Keratinocyte (primary cell): Measurements from ENCODE around the gene TH.

Source experiments
- CTCF ChIP-seq, 3 experiments: IDR thresholded peaks in 1 of 3; conservative IDR thresholded peaks in 1 of 3; optimal IDR thresholded peaks in 1 of 3; 2 replicates in 2 of 3; 3 replicates in 1 of 3; pipeline versions ENCODE3 to v1.5.1; 2011; ENCODE audit warnings: low read length in 3 of 3, mild to moderate bottlenecking in 3 of 3, moderate library complexity in 2 of 3, control low read depth in 1 of 3, inconsistent platforms in 1 of 3; ENCODE audit not compliant: insufficient read depth in 2 of 3; ENCODE audit errors: extremely low read depth in 1 of 3
- EZH2 ChIP-seq: IDR thresholded peaks from one replicate; pipeline ENCODE4 v1.6.1; 2012; ENCODE audit warnings: inconsistent platforms, mild to moderate bottlenecking, low read length, moderate library complexity

- TF ChIP-seq EZH2: no peak
- no peak for TF ChIP-seq CTCF (optimal IDR thresholded peaks at IDR 0.05 in 1 of 3, IDR thresholded peaks at IDR 0.05 in 1 of 3, conservative IDR thresholded peaks at IDR 0.05 in 1 of 3; ENCODE audit: extremely low read depth in 1 of 3, insufficient read depth in 2 of 3, low read length in 3 of 3)
These were observed 39.4 kb downstream of the TH start for GRCh38 chr11:2132246-2132645.
